PC-9 (cell line): ENCODE data around the gene STEEP1. TPM values are rescaled to one million over a fixed set of nuclear protein-coding genes. Genes with fewer than 3 reads are reported as not detected.

Experiments used
- BruUV-seq: library from RNA; stranded (reverse); fragments of 400-500 nt; replicated peaks from 2 replicates; lab custom pipeline; 2021; lab: Mats Ljungman, UMichigan
- CTCF ChIA-PET: fragments of 300-600 bp; sonication (Branson Sonifier 250); formaldehyde crosslinking; loops from one replicate; lab custom pipeline; 2022; ENCODE audit warnings: antibody characterized with exemption; lab: Charles Lee
- POLR2A ChIA-PET: fragments of 300-600 bp; sonication (Branson Sonifier 250); formaldehyde crosslinking; loops from one replicate; lab custom pipeline; 2022; ENCODE audit warnings: antibody characterized with exemption; ENCODE audit not compliant: unreplicated experiment; lab: Charles Lee
- DNase-seq, 2 experiments: peaks; one replicate each; pipeline versions ENCODE4 v3.0.0 to v3.0.0-alpha.2; 2015 to 2022; ENCODE audit warnings: mixed read lengths in 1 of 2
- H2AFZ ChIP-seq: fragments of 200-600 bp; sonication (generic); 2 replicates; pipeline ENCODE4 v1.8.1; 2017; ENCODE audit warnings: antibody characterized with exemption
- H3F3A ChIP-seq: fragments of 200-600 bp; sonication (generic); 2 replicates; pipeline ENCODE4 v1.8.1; 2017; ENCODE audit warnings: antibody characterized with exemption, mild to moderate bottlenecking, low read depth; ENCODE audit not compliant: insufficient read depth
- H3K27ac ChIP-seq: fragments of 200-600 bp; sonication (generic); 2 replicates; pipeline ENCODE4 v1.6.1; 2016; ENCODE audit warnings: mixed run types
- H3K27me3 ChIP-seq: fragments of 200-600 bp; sonication (generic); 2 replicates; pipeline ENCODE4 v1.6.1; 2016; ENCODE audit warnings: low read depth, mixed run types; ENCODE audit not compliant: insufficient read depth
- H3K36me3 ChIP-seq: fragments of 200-600 bp; sonication (generic); 2 replicates; pipeline ENCODE4 v1.6.1; 2016; ENCODE audit warnings: low read depth, mixed run types
- H3K4me1 ChIP-seq: fragments of 200-600 bp; sonication (generic); replicated peaks from 2 replicates; pipeline ENCODE4 v1.6.1; 2016; ENCODE audit warnings: mixed run types; ENCODE audit not compliant: insufficient read depth
- H3K4me2 ChIP-seq: fragments of 200-600 bp; sonication (generic); 2 replicates; pipeline ENCODE4 v1.6.1; 2017; ENCODE audit warnings: mixed run types
- H3K4me3 ChIP-seq: fragments of 200-600 bp; sonication (generic); 2 replicates; pipeline ENCODE4 v1.6.1; 2016; ENCODE audit warnings: mixed run types
- H3K79me2 ChIP-seq: fragments of 200-600 bp; sonication (generic); 2 replicates; pipeline ENCODE4 v1.6.1; 2017; ENCODE audit warnings: low read depth, mixed run types
- H3K9me2 ChIP-seq: fragments of 200-600 bp; sonication (generic); 2 replicates; pipeline ENCODE4 v1.8.1; 2017; ENCODE audit warnings: mild to moderate bottlenecking; ENCODE audit not compliant: insufficient read depth
- H3K9me3 ChIP-seq: fragments of 200-600 bp; sonication (generic); 2 replicates; pipeline ENCODE4 v1.8.1; 2016; ENCODE audit warnings: low read depth; ENCODE audit not compliant: insufficient read depth
- H4K20me1 ChIP-seq: fragments of 200-600 bp; sonication (generic); 2 replicates; pipeline ENCODE4 v1.8.1; 2017; ENCODE audit not compliant: insufficient read depth
- CTCF ChIP-seq: fragments of 200-600 bp; sonication (generic); conservative IDR thresholded peaks from 2 replicates; pipeline ENCODE4 v1.6.1; 2017; ENCODE audit warnings: mixed run types, antibody characterized with exemption, mild to moderate bottlenecking, moderate library complexity
- EZH2 ChIP-seq: fragments of 200-600 bp; sonication (generic); IDR thresholded peaks from 2 replicates; pipeline ENCODE4 v1.8.0; 2017; ENCODE audit warnings: antibody characterized with exemption, low read depth
- intact Hi-C: fragments of 100-400 bp; cut with micrococcal nuclease; formaldehyde crosslinking; loops from one replicate; pipeline ENCODE4 v1.10.0; 2022; ENCODE audit not compliant: unreplicated experiment
- total RNA-seq: library from RNA; stranded (reverse); gene quantifications from 2 replicates; pipeline ENCODE4 v1.2.3, GENCODE V29; 2021

STEEP1 gene
- total RNA-seq, 1 experiment from 2014 or later, result 56.5 TPM

GRCh38 chrX:119583431-119584059, 18.3 kb upstream of the STEEP1 start:
- BruUV-seq, result no TSS peak
- Histone ChIP-seq H4K20me1 (no peaks in the 10 kb centered on the region; the same call in 1 of the 2 replicates), H3K9me2 (0 out of 2 replicates have a peak, but pooled peaks cover 3% of the 10 kb centered on the region), H3K27me3 (no peaks in the 10 kb centered on the region), H3K79me2 (no peaks in the 10 kb centered on the region), H2AFZ (no peak overlapping the region), H3K27ac (no peak overlapping the region), H3K36me3 (0 out of 2 replicates have a peak, but pooled peaks cover 6% of the 10 kb centered on the region), H3K4me2 (no peak overlapping the region), H3K9me3 (no peaks in the 10 kb centered on the region), H3F3A (peaks cover 53% of the 10 kb centered on the region), H3K4me3 (no peak overlapping the region), H3K4me1 (no peaks in the 10 kb centered on the region)
- ChIA-PET CTCF (no interaction called here), POLR2A (interaction anchor here (0.7 kb wide), 1 partner anchor 26 kb away, joined by 20 read pairs; no protein-coding TSS in a partner anchor)
- TF ChIP-seq CTCF, result no peak
- TF ChIP-seq EZH2, result no peak
- intact Hi-C loops, result no loop called here
- DNase-seq, result no peak

GRCh38 chrX:119579414-119579813, 14.2 kb upstream of the STEEP1 start:
- CTCF ChIA-PET, result no interaction called here

More at GRCh38 chrX:119579414-119579813, 14.2 kb upstream of the STEEP1 start:
- Histone ChIP-seq H3K9me2 (0 out of 2 replicates have a peak, but pooled peaks cover 3% of the 10 kb centered on the region), H3K4me2 (no peak overlapping the region), H3K79me2 (peaks cover 23% of the 10 kb centered on the region), H3F3A (peaks cover 29% of the 10 kb centered on the region), H3K36me3 (peaks cover 10% of the 10 kb centered on the region; the same call in 1 of the 2 replicates), H2AFZ (no peak overlapping the region), H4K20me1 (no peaks in the 10 kb centered on the region), H3K4me3 (no peak overlapping the region), H3K27ac (no peak overlapping the region), H3K27me3 (no peaks in the 10 kb centered on the region), H3K4me1 (peaks cover 12% of the 10 kb centered on the region), H3K9me3 (no peaks in the 10 kb centered on the region)
- BruUV-seq, result no TSS peak
- intact Hi-C loops, result no loop called here
- POLR2A ChIA-PET, result interaction anchor here (0.6 to 1.2 kb wide), 2 partner anchors 22 to 316 kb away, joined by 4 to 9 read pairs; partner anchors contain the start of gene AKAP14
- DNase-seq, result no peak
- no peak for TF ChIP-seq CTCF
- TF ChIP-seq EZH2, result no peak
